Right lobe of liver (tissue), 6 donors: Measurements from ENCODE around the gene ANKRD16. TPM values are rescaled to one million over a fixed set of nuclear protein-coding genes. Genes with fewer than 3 reads are reported as not detected.

Experiments
- ATAC-seq, 4 donors: fragments of 200-7000 bp; cut with Tn5 transposase; one replicate each; pipeline ENCODE4 v1.9.1; 2020; ENCODE audit warnings: mild to moderate bottlenecking in 4 of 4, moderate library complexity in 4 of 4
- DNase-seq, 3 donors: peaks; one replicate each; pipeline ENCODE4 v3.0.0-alpha.2; 2020
- H3K27ac ChIP-seq, 3 donors: fragments of 200-600 bp; one replicate each; pipeline ENCODE4 v1.8.0; 2022
- H3K27me3 ChIP-seq, 2 donors: fragments of 200-600 bp; one replicate each; pipeline ENCODE4 v1.8.0; 2022
- H3K36me3 ChIP-seq, 4 donors: fragments of 200-600 bp; sonication (generic) in 1 of 4; one replicate each; pipeline versions ENCODE4 v1.5.1 to v1.8.0; 2017 to 2022; ENCODE audit warnings: control low read depth in 1 of 4
- H3K4me1 ChIP-seq, 4 donors: fragments of 200-600 bp; sonication (generic) in 1 of 4; one replicate each; pipeline versions ENCODE4 v1.5.1 to v1.8.0; 2017 to 2022; ENCODE audit warnings: control low read depth in 1 of 4
- H3K4me3 ChIP-seq, 3 donors: fragments of 200-600 bp; one replicate each; pipeline ENCODE4 v1.8.0; 2022
- H3K9me3 ChIP-seq, 4 donors: fragments of 200-600 bp; sonication (generic) in 1 of 4; one replicate each; pipeline versions ENCODE4 v1.5.1 to v1.8.0; 2017 to 2022; ENCODE audit warnings: control low read depth in 1 of 4
- CTCF ChIP-seq, 4 donors: fragments of 200-600 bp in 3 of 4; fragments of 450-650 bp in 1 of 4; IDR thresholded peaks; one replicate each; pipeline versions ENCODE4 v1.5.1 to v1.8.0; 2016 to 2022; ENCODE audit warnings: antibody characterized with exemption in 4 of 4, mild to moderate bottlenecking in 2 of 4
- POLR2A ChIP-seq: fragments of 450-650 bp; IDR thresholded peaks from one replicate; pipeline ENCODE4 v1.6.1; 2017; ENCODE audit warnings: antibody characterized with exemption, mild to moderate bottlenecking
- WGBS: methylation state at CpG from one replicate; pipeline ENCODE4 v1.1.6; 2018; ENCODE audit warnings: low coverage, low lambda C conversion rate; ENCODE audit not compliant: insufficient coverage; ENCODE audit errors: missing lambda C conversion rate; 5-methylcytosine and 5-hydroxymethylcytosine counted together
- intact Hi-C, 2 donors: fragments of 100-400 bp; cut with DNase I; formaldehyde crosslinking; loops; one replicate each; pipeline versions ENCODE4 v1.11.2 to v1.14.1; 2022
- total RNA-seq, 6 experiments: library from RNA; depleted of rRNA in 2 of 6; stranded (reverse); fragments of >200 nt in 2 of 6; fragmentation: NEBNext Ultra II Directional in 3 of 6; extraction: Animal tissue kit (Norgen Biotek cat#: 25700) in 3 of 6; gene quantifications; one replicate each; pipeline versions ENCODE4 v1.1.0 to v1.2.4, GENCODE V29; 2016 to 2023
- donor health status: DM: no; HTN: yes; CAD: no.
- donor health status: DM: no; HTN: no; CAD: no.
- donor health status: DM: no; HTN: no; CAD: no.
- donor health status: DM: no; HTN: yes; CAD: no.
- donor health status: DM: no; HTN: yes; CAD: no.

ANKRD16 gene
- total RNA-seq, 6 experiments from 2014 or later, result 1.8 to 6.1 (median 4.1) TPM

GRCh38 chr10:5933909-5934546 lies 44.3 kb upstream of the ANKRD16 start:
- 88% methylated on average over 14 of the region's 14 CpGs for WGBS
- H3K27ac ChIP-seq, result peak overlapping the region in 1 of 3 donors; percentile 15

DNA sequence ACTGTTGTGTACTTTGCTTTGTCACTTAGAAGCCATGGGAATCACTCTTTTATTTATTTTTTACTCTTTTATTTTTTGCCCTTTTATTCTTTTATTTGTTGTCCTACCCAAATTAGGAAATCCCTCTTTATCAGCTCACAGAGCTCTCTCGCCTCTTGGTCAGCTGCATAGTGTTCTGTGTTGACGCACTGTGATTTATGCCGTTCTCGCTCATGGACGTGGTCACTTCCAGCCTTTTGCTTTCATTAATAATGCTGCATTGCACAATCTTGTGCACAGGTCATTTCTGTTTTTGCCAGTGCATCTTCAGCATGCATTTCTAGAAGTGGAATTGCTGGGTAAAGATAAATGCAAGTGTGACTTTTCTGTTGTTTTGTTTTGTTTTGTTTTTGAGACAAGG lies 42.7 kb upstream of the ANKRD16 start:
- Histone ChIP-seq H3K27ac (peak overlapping the region; percentile 27 to 80 (median 75)), H3K9me3 (no peaks in the 10 kb centered on the region), H3K4me1 (peaks cover 0 to 55% (median 20%) of the 10 kb centered on the region in 4 donors), H3K4me3 (no peak overlapping the region), H3K27me3 (no peaks in the 10 kb centered on the region), H3K36me3 (peaks cover 0 to 38% (median 12%) of the 10 kb centered on the region in 4 donors)
- ATAC-seq (peak; percentile 66 to 72 (median 68)), DNase-seq (peak in 2 of 3 donors; percentile 44 to 68)
- WGBS, result 29% methylated on average over 5 of the region's 5 CpGs
- TF ChIP-seq CTCF (IDR thresholded peaks at IDR 0.05) (no peak), POLR2A (peak; percentile 66)
- intact Hi-C loops, result no loop called here

More at GRCh38 chr10:5933909-5934546, 44.3 kb upstream of the ANKRD16 start:
- Histone ChIP-seq H3K36me3 (peaks cover 0 to 31% (median 10%) of the 10 kb centered on the region in 4 donors), H3K4me3 (no peak overlapping the region), H3K27me3 (no peaks in the 10 kb centered on the region), H3K4me1 (peaks cover 0 to 53% (median 20%) of the 10 kb centered on the region in 4 donors), H3K9me3 (no peaks in the 10 kb centered on the region)
- intact Hi-C loops, result no loop called here
- ATAC-seq (no peak), DNase-seq (no peak)
- TF ChIP-seq CTCF (IDR thresholded peaks at IDR 0.05) (no peak), POLR2A (no peak)

- ATAC-seq, result peak; percentile 81 to 91 (median 88)
- DNase-seq, result peak; percentile 75 to 90 (median 81)
- peaks cover 0 to 50% (median 19%) of the 10 kb centered on the region in 4 donors for H3K4me1 ChIP-seq
- no peaks in the 10 kb centered on the region for H3K27me3 ChIP-seq
- intact Hi-C loops, result no loop called here
- 36% methylated on average over 11 of the region's 11 CpGs for WGBS
- TF ChIP-seq POLR2A (peak; percentile 44), CTCF (IDR thresholded peaks at IDR 0.05) (no peak)
- H3K27ac ChIP-seq, result peak overlapping the region; percentile 28 to 67 (median 63)
- H3K36me3 ChIP-seq, result peaks cover 0 to 41% (median 8%) of the 10 kb centered on the region in 4 donors
- no peak overlapping the region for H3K4me3 ChIP-seq
- no peaks in the 10 kb centered on the region for H3K9me3 ChIP-seq
Observed at GRCh38 chr10:5930272-5930671, 40.6 kb upstream of the ANKRD16 start.

DNA sequence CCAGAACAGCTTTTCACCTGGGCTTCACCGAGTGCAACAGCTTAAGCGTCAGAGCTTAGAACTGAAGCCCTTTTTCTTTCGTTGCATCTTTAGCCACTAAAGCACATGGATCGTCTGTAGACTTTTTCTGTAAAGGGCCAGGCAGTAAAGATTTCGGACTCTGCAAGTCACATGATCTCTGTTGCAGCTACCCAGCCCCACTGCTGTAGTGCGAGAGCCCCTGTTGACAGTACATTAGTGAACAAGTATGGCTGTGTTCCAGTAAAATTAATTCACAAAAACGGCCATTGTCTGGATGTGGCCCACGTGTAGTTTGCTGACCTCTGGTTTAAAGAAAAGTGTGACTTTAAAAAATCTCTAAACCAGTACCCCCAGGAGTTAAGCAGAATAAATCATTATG lies 39.7 kb upstream of the ANKRD16 start:
- H3K36me3 ChIP-seq, result peaks cover 0 to 48% (median 12%) of the 10 kb centered on the region in 4 donors

More for the DNA sequence above, 39.7 kb upstream of the ANKRD16 start:
- intact Hi-C loops, result no loop called here
- Histone ChIP-seq H3K27ac (peak overlapping the region; percentile 28 to 67 (median 34)), H3K4me3 (no peak overlapping the region), H3K27me3 (no peaks in the 10 kb centered on the region), H3K9me3 (no peaks in the 10 kb centered on the region), H3K4me1 (peaks cover 0 to 42% (median 16%) of the 10 kb centered on the region in 4 donors)
- 60% methylated on average over 7 of the region's 8 CpGs for WGBS
- TF ChIP-seq CTCF (IDR thresholded peaks at IDR 0.05) (no peak), POLR2A (no peak)
- DNase-seq (no peak), ATAC-seq (no peak)
